Prostate gland (tissue), 2 donors: ENCODE measurements around the gene FIBIN.

ENCODE experiments used
- CTCF ChIP-seq, 4 experiments: fragments of 200-600 bp in 2 of 4; fragments of 450-650 bp in 2 of 4; sonication (generic) in 2 of 4; IDR thresholded peaks; 1 replicate in 3 of 4; 2 replicates in 1 of 4; pipeline ENCODE4 v1.5.1; 2016 to 2019; ENCODE audit warnings: antibody characterized with exemption in 4 of 4, mild to moderate bottlenecking in 2 of 4, moderate library complexity in 2 of 4
- POLR2A ChIP-seq: fragments of 450-650 bp; IDR thresholded peaks from one replicate; pipeline ENCODE4 v1.6.1; 2016; ENCODE audit warnings: antibody characterized with exemption, mild to moderate bottlenecking
- POLR2AphosphoS5 ChIP-seq: sonication (generic); formaldehyde crosslinking; IDR thresholded peaks from one replicate; pipeline ENCODE4 v1.6.1; 2017; ENCODE audit warnings: antibody characterized with exemption

- TF ChIP-seq CTCF (IDR thresholded peaks at IDR 0.05) (no peak), POLR2AphosphoS5 (no peak), POLR2A (no peak)
These were observed 42.0 kb upstream of the FIBIN start for GRCh38 chr11:26951809-26952515.
